HUES6 (cell line): ENCODE results near the gene TOMM6.

Source experiments
- H3K27ac ChIP-seq: 2 replicates; pipeline ENCODE4 v1.7.0; 2013; ENCODE audit warnings: low read depth, mild to moderate bottlenecking, low read length, inconsistent platforms
- H3K27me3 ChIP-seq: 2 replicates; pipeline ENCODE4 v1.6.1; 2013; ENCODE audit warnings: low read length; ENCODE audit not compliant: control insufficient read depth, insufficient read depth
- H3K36me3 ChIP-seq: 2 replicates; pipeline ENCODE4 v1.6.1; 2013; ENCODE audit warnings: low read length; ENCODE audit not compliant: control insufficient read depth, insufficient read depth
- H3K4me1 ChIP-seq: 2 replicates; pipeline ENCODE4 v1.6.1; 2013; ENCODE audit warnings: low read length; ENCODE audit not compliant: control insufficient read depth, insufficient read depth
- H3K4me3 ChIP-seq: 2 replicates; pipeline ENCODE4 v1.5.1; 2013; ENCODE audit warnings: low read depth, low read length
- H3K9ac ChIP-seq: one replicate; pipeline ENCODE4 v1.6.1; 2013; ENCODE audit warnings: mild to moderate bottlenecking, low read length
- H3K9me3 ChIP-seq: 2 replicates; pipeline ENCODE4 v1.6.1; 2013; ENCODE audit warnings: low read depth, low read length; ENCODE audit not compliant: control insufficient read depth, insufficient read depth

The TOMM6 gene

DNA sequence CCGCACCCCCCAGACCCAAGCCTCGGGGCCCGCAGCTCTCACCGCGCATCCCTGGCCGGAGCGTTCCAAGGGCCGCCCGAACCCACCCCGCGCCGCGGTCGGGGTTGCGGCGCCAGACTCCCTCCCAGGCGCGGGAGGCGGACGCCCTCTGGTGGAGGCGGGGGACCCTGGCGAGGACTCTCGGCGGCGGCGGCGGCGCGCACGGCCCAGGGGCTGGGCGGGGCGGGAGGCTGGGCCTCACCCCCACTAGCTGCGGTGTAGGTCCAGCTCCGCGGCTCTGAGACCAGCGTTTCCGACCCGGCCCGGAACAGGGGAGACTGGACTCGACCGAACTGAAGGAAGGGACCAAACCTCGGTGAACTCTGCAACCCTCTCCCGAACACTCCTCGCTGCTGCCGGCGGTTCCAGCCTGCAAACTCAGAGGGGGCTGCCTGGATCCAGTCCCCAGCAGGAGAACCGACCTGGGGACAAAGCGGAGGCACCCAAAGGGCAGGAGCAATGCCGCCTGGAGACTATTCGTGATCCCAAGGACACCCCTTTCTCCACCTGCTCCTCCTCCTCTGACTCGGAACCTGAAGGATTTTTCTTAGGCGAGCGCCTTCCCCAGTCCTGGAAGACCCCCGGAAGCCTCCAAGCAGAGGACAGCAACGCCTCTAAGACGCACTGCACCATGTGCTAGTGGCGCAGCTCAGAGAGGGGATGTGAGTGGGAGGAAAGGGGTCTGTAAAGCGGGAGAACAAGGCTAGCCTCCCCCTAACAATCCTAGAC, 859 bp upstream of the TOMM6 start:
- Histone ChIP-seq H3K27me3 (peaks cover 43% of the 10 kb centered on the region), H3K36me3 (peaks cover 27% of the 10 kb centered on the region), H3K9me3 (no peaks in the 10 kb centered on the region), H3K27ac (no peak overlapping the region), H3K9ac (peak overlapping the region; percentile 92), H3K4me3 (peak overlapping the region; percentile 91), H3K4me1 (peaks cover 6% of the 10 kb centered on the region; the same call in 1 of the 2 replicates)

DNA sequence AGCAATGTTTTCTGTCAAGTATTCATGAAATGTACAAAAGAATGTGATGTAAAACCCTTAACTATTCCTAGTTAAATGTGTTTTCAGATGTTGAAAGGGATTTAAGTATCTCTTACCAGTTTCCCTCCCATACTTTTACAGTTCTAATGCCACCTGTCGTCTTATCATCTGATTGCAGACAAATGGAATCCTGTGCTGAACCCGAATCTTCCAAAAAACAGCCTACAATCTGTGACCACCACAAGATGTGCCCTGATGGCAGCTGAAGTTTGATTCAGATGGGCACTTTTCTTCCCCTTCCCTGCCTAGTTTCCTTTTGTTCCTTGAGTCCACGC, 1.9 kb downstream of the TOMM6 start:
- Histone ChIP-seq H3K27ac (no peak overlapping the region), H3K36me3 (peaks cover 38% of the 10 kb centered on the region)

DNA sequence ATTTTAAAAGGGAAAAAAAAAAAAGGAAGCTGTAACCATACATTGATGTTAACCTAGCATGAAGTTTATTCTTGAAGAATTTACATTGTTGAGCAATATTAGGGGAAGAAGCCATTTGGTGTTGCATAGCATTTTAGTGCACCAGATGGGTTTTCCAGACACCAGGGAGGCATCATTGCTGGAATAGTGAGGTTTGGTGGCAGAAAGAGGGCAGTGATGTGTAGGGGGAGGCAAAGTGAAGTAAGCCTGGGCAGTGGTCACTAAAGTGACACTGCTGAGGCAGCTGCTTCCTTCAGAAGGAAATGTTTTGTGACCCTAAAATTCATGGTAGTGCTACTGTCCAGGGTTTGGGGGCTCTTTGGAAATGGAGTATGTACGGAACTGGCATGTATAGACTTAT, 2.6 kb downstream of the TOMM6 start:
- Histone ChIP-seq H3K36me3 (peaks cover 44% of the 10 kb centered on the region), H3K9me3 (no peaks in the 10 kb centered on the region), H3K9ac (no peak overlapping the region)

More for the DNA sequence above, 1.9 kb downstream of the TOMM6 start:
- no peaks in the 10 kb centered on the region for H3K9me3 ChIP-seq
- H3K27me3 ChIP-seq = peaks cover 18% of the 10 kb centered on the region
- no peak overlapping the region for H3K9ac ChIP-seq
- H3K4me3 ChIP-seq = no peak overlapping the region
- peaks cover 6% of the 10 kb centered on the region; the same call in 1 of the 2 replicates for H3K4me1 ChIP-seq

DNA sequence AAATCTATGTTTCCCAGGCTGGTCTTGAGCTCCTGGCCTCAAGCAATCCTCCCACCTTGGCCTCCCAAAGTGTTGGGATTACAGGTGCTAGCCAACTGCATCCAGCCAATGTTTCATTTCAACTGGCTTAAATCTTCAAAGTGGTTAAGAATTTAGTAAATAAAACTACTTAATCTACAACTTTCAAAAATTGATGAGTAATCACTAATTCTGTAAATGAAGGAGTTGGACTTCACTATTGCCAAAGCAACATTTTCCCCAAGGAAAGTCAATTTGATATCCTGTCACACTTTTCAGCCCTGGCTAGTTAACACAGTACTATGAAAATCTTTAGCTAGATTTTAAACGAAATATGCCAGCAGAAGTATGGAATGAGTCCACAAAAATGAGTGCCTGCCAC, 3.8 kb downstream of the TOMM6 start:
- H3K4me1 ChIP-seq = no peaks in the 10 kb centered on the region
- H3K27me3 ChIP-seq = no peaks in the 10 kb centered on the region
- H3K9ac ChIP-seq = no peak overlapping the region
- no peaks in the 10 kb centered on the region for H3K9me3 ChIP-seq
- peaks cover 51% of the 10 kb centered on the region for H3K36me3 ChIP-seq
- H3K4me3 ChIP-seq = no peak overlapping the region
- H3K27ac ChIP-seq = no peak overlapping the region

More for the DNA sequence above, 2.6 kb downstream of the TOMM6 start:
- H3K4me1 ChIP-seq = peaks cover 6% of the 10 kb centered on the region; the same call in 1 of the 2 replicates
- peaks cover 12% of the 10 kb centered on the region for H3K27me3 ChIP-seq
- no peak overlapping the region for H3K27ac ChIP-seq
- H3K4me3 ChIP-seq = no peak overlapping the region

DNA sequence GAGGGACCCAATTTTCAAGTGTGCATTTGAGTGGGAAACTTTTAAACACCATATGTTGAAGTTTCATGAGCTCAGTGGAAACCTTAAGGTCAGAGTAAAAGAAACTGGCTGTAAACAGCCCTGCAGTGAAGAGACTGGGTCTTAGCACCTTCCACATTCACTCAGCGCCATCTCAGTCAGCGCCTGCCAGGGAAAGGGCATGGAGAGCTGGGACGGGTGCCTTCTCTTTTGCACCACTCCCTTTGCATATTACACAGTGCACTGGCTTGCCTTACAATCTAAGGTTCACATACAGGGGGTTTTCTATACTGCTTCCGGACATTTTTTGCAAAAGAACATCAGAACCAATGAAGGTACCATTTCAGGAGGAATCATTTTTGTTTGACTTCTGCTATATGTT, 4.5 kb downstream of the TOMM6 start:
- peaks cover 55% of the 10 kb centered on the region for H3K36me3 ChIP-seq

DNA sequence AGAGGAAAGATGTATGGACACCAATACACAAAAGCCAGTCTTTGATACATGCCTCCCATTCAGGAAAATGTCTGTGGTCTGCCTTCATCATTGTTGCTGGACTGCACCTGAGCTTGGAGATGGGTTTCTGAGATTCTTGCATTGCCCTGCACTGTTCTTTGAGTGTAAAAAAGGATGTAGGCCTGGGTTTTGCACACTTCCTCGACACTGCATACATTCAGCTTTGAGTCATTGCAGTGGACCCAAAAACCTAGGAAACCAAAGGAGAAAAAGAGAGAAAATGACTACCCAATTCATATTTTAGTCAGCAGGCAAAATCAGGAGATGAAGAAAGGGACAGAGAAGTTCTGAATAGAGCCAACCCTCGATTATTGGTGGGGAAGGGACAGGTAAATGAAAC, 9.0 kb downstream of the TOMM6 start:
- peaks cover 45% of the 10 kb centered on the region for H3K36me3 ChIP-seq

More for the DNA sequence above, 4.5 kb downstream of the TOMM6 start:
- Histone ChIP-seq H3K9ac (no peak overlapping the region), H3K4me1 (no peaks in the 10 kb centered on the region), H3K9me3 (no peaks in the 10 kb centered on the region), H3K27ac (no peak overlapping the region), H3K4me3 (no peak overlapping the region), H3K27me3 (no peaks in the 10 kb centered on the region)

DNA sequence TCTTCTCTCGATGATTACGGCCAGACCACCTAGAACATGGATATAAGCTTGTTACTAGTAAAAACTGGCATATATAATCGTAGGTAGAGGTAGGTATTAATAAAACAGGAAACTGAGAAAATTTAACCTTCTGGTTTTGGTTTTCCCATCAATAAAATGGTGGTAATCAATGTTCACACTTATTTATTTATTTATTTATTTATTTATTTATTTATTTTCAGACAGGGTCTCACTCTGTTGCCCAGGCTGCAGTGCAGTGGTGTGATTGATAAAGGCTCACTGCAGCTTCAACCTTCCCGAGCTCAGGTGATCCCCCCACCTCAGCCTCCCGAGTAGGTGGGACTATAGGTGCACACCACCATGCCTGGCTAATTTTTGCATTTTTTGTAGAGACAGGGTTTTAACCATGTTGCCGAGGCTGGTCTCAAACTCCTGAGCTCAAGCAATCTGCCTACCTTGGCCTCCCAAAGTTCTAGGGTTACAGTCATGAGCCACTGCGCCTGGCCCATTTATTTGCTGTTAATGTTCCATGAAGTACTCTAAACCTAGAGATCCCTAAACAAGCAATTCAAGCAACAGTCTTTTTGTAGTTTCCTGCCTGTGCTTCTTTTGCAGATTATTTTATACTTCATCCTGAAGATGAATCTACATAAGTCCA, 11.5 kb downstream of the TOMM6 start:
- Histone ChIP-seq H3K4me1 (no peaks in the 10 kb centered on the region), H3K36me3 (peaks cover 33% of the 10 kb centered on the region), H3K9ac (no peak overlapping the region)

More for the DNA sequence above, 9.0 kb downstream of the TOMM6 start:
- H3K27me3 ChIP-seq = no peaks in the 10 kb centered on the region
- no peaks in the 10 kb centered on the region for H3K9me3 ChIP-seq
- H3K4me3 ChIP-seq = no peak overlapping the region
- no peaks in the 10 kb centered on the region for H3K4me1 ChIP-seq
- H3K9ac ChIP-seq = no peak overlapping the region
- H3K27ac ChIP-seq = no peak overlapping the region

DNA sequence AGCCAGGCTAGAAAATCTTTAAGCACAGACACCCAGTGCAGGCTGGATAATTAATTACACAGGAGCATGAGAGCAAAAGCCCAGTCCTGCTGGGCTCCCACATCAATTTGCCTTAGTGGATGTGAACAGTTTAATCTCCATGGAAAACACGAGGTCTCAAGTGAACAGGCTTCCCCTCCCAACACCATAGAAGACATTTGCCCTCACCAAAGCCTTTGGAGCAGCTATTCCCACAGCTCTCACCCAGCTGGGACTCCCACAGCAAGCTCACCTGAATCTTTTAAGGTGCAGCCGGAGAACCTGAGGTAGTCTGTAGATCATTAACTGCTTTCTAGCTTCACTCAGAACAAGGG, 12.0 kb downstream of the TOMM6 start:
- Histone ChIP-seq H3K4me1 (no peaks in the 10 kb centered on the region), H3K4me3 (no peak overlapping the region), H3K9ac (no peak overlapping the region), H3K9me3 (no peaks in the 10 kb centered on the region), H3K36me3 (peaks cover 31% of the 10 kb centered on the region), H3K27ac (no peak overlapping the region), H3K27me3 (no peaks in the 10 kb centered on the region)

More for the DNA sequence above, 11.5 kb downstream of the TOMM6 start:
- Histone ChIP-seq H3K4me3 (no peak overlapping the region), H3K9me3 (no peaks in the 10 kb centered on the region), H3K27me3 (no peaks in the 10 kb centered on the region), H3K27ac (no peak overlapping the region)

DNA sequence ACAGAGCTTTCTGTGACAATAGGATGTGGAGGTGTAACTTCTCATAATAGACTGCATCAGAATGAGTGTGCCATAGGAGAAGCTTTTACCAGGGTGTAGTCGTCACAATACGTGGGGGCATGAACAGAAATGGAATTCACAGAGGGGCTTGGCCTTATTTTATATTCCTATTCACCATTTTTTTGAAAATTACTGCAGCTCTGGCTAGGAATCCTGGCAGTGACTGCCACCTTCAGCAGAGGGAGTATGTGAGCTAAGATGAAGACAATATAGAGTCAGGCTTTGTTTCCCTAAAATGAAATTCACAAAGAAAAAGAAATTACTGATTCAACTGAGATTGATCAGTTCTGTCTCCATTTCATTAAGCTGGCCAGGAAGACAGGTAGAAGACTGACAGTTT, 13.9 kb downstream of the TOMM6 start:
- H3K27me3 ChIP-seq = no peaks in the 10 kb centered on the region
- H3K27ac ChIP-seq = no peak overlapping the region
- H3K4me3 ChIP-seq = no peak overlapping the region
- no peak overlapping the region for H3K9ac ChIP-seq
- H3K36me3 ChIP-seq = peaks cover 31% of the 10 kb centered on the region
- no peaks in the 10 kb centered on the region for H3K4me1 ChIP-seq
- no peaks in the 10 kb centered on the region for H3K9me3 ChIP-seq

DNA sequence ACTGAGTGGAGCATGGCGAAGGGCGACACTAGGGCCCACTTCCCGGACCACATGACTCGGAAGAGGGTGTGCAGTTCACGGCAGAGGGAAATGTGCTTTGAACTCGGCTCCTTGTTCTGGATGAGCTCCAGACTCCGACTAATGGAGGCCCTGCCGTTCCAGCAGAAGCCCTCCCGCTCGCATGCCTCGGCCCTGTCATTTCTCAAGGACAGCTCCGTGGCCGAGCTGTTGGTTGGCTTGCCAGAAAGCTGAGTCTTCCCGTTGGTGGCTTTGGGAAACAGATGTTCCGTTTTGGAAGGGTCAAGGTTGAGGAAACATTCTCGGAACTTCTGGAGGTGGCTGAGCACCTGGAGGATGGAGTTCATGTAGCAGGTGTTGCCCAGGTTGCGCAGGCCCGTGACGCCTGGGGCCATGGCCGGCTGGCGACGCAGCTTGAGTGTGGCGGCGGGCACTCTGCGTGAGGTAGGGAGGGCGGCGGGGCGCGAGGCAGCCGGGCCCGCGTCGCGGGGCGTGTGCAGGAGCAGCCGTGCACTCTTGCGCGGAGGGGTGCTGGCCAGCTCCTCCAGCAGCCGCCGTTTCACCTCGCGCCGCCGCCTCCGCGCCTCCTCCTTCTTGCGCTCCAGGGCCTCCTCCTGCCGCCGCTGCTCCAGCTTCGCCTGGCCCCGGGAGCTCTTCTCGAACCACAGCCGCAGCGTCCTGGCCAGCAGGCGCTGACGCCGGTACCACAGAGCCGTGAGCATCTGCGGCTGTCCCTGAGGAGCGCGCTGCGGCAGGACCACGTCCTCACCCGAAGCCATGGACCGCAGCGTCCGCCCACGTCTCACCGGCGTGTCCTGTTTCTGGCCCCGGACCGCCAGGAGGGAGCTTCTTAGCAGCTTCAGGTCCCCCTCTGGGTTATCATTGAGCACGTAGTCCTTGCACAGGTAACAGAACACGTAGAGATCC, 18.6 kb downstream of the TOMM6 start:
- Histone ChIP-seq H3K27ac (no peak overlapping the region), H3K9ac (no peak overlapping the region), H3K27me3 (no peaks in the 10 kb centered on the region), H3K9me3 (no peaks in the 10 kb centered on the region), H3K4me3 (no peak overlapping the region), H3K36me3 (peaks cover 16% of the 10 kb centered on the region; the same call in 1 of the 2 replicates), H3K4me1 (no peaks in the 10 kb centered on the region)
